ENCODE results near the gene FOXL3. TPM values are rescaled to one million over a fixed set of nuclear protein-coding genes. Genes with fewer than 3 reads are reported as not detected.

The FOXL3 gene
- total and polyA plus RNA-seq, 2 donors (not counting 1 experiment from before 2014, with no cell fraction given): not detected

DNA sequence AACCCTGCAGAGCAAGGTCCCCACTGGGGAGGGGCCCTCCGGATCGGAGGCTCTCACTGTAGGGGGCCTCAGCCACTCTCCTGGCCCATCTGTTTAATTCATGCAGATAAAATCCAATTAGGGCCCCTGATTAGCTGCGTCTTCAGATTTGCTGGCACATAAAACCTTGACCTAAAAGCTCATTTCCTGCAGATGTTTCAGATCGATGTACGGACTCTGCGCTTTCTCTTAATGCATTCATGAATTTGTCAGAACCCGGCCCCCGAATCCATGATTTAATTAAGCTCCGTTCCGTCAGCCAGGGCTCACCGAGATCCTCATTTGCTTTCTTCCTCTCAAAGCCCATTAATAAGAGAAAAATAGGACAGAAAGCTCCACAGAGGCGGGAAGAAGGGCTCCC is 40.0 kb upstream of the FOXL3 start:
- Histone ChIP-seq H3K36me3 (replicated peaks in 1 of 2; ENCODE audit: control extremely low read depth in 1 of 2, control insufficient read depth in 1 of 2, extremely low read depth in 1 of 2, insufficient read depth in 2 of 2, low read length in 1 of 2) (no peaks in the 10 kb centered on the region), H3K4me3 (ENCODE audit: control extremely low read depth in 1 of 5, extremely low read depth in 1 of 5, insufficient read depth in 1 of 5, low read depth in 2 of 5, low read length in 4 of 5) (no peak overlapping the region), H3K79me2 (ENCODE audit: control insufficient read depth, insufficient read depth, low read length) (no peaks in the 10 kb centered on the region), H4K20me1 (ENCODE audit: control insufficient read depth, insufficient read depth, low read length, poor library complexity, severe bottlenecking) (no peaks in the 10 kb centered on the region), H3K27ac (ENCODE audit: low read length in 2 of 2) (no peak overlapping the region), H2AFZ (ENCODE audit: insufficient read depth, low read depth, low read length, poor library complexity, severe bottlenecking) (no peak overlapping the region), H3K9me3 (ENCODE audit: control extremely low read depth in 1 of 3, control insufficient read depth in 2 of 3, insufficient read depth in 1 of 3, low read length in 2 of 3) (peaks cover 0 to 5% (median 0%) of the 10 kb centered on the region in 3 donors), H3K27me3 (replicated peaks in 1 of 4; ENCODE audit: control extremely low read depth in 1 of 4, control insufficient read depth in 3 of 4, insufficient read depth in 4 of 4, low read length in 3 of 4) (no peaks in the 10 kb centered on the region), H3K9ac (ENCODE audit: low read length) (no peak overlapping the region), H3K4me2 (replicated peaks; ENCODE audit: low read depth, low read length, poor library complexity, severe bottlenecking) (no peak overlapping the region), H3K4me1 (ENCODE audit: control insufficient read depth in 2 of 2, insufficient read depth in 2 of 2, low read length in 2 of 2) (no peaks in the 10 kb centered on the region)
- no peak overlapping the region for H3K4me3 Mint-ChIP-seq
- WGBS (ENCODE audit: insufficient coverage): 96% methylated on average over 11 of the region's 12 CpGs
- ChIA-PET POLR2A (no interaction called here), CTCF (no interaction called here)
- TF ChIP-seq EZH2 (IDR thresholded peaks at IDR 0.05; ENCODE audit: borderline replicate concordance, insufficient read depth, low read depth, low read length, poor library complexity, severe bottlenecking): no peak
- TF ChIP-seq, protein P1, sequence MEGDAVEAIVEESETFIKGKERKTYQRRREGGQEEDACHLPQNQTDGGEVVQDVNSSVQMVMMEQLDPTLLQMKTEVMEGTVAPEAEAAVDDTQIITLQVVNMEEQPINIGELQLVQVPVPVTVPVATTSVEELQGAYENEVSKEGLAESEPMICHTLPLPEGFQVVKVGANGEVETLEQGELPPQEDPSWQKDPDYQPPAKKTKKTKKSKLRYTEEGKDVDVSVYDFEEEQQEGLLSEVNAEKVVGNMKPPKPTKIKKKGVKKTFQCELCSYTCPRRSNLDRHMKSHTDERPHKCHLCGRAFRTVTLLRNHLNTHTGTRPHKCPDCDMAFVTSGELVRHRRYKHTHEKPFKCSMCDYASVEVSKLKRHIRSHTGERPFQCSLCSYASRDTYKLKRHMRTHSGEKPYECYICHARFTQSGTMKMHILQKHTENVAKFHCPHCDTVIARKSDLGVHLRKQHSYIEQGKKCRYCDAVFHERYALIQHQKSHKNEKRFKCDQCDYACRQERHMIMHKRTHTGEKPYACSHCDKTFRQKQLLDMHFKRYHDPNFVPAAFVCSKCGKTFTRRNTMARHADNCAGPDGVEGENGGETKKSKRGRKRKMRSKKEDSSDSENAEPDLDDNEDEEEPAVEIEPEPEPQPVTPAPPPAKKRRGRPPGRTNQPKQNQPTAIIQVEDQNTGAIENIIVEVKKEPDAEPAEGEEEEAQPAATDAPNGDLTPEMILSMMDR (IDR thresholded peaks at IDR 0.05): no peak
- H3K9me3 Mint-ChIP-seq (ENCODE audit: insufficient read depth): no peaks in the 10 kb centered on the region
- no peaks in the 10 kb centered on the region for H3K4me1 Mint-ChIP-seq
- ATAC-seq (ENCODE audit: low read depth): no peak
- H3K27me3 Mint-ChIP-seq: no peaks in the 10 kb centered on the region
- no peak for DNase-seq
- intact Hi-C loops (cut with micrococcal nuclease): no loop called here
- H3K27ac Mint-ChIP-seq: no peak overlapping the region

DNA sequence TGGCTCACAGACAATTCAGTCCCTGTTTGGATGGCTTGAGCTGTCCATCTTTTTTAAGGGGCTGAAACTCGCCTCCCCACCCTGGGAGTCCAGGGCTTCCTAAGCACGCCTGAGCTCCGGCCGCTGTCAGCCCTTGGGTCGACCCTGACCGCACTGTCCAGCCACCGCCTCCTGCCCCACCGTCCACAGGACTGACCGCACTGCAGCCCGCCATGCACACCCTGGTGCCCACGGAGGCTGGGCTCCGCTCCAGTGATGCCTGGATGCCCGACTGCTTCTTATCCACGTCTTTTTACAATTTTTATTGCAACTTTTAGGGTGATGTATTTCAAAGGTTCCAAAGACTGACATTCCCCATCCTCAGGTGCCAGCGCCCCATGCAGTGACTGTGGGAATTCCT is 39.4 kb upstream of the FOXL3 start:
- ATAC-seq (ENCODE audit: low read depth): no peak
- H3K4me3 ChIP-seq (ENCODE audit: control extremely low read depth in 1 of 5, extremely low read depth in 1 of 5, insufficient read depth in 1 of 5, low read depth in 2 of 5, low read length in 4 of 5): no peak overlapping the region
- TF ChIP-seq EZH2 (IDR thresholded peaks at IDR 0.05; ENCODE audit: borderline replicate concordance, insufficient read depth, low read depth, low read length, poor library complexity, severe bottlenecking): no peak
- TF ChIP-seq, protein P1 (IDR thresholded peaks at IDR 0.05): no peak
- no peaks in the 10 kb centered on the region for H3K27me3 Mint-ChIP-seq
- H3K9me3 ChIP-seq (ENCODE audit: control extremely low read depth in 1 of 3, control insufficient read depth in 2 of 3, insufficient read depth in 1 of 3, low read length in 2 of 3): peaks cover 0 to 5% (median 0%) of the 10 kb centered on the region in 3 donors
- no peak overlapping the region for H2AFZ ChIP-seq (ENCODE audit: insufficient read depth, low read depth, low read length, poor library complexity, severe bottlenecking)
- H3K79me2 ChIP-seq (ENCODE audit: control insufficient read depth, insufficient read depth, low read length): no peaks in the 10 kb centered on the region
- no peaks in the 10 kb centered on the region for H3K4me1 ChIP-seq (ENCODE audit: control insufficient read depth in 2 of 2, insufficient read depth in 2 of 2, low read length in 2 of 2)
- H3K36me3 ChIP-seq (replicated peaks in 1 of 2; ENCODE audit: control extremely low read depth in 1 of 2, control insufficient read depth in 1 of 2, extremely low read depth in 1 of 2, insufficient read depth in 2 of 2, low read length in 1 of 2): no peaks in the 10 kb centered on the region
- H3K4me1 Mint-ChIP-seq: no peaks in the 10 kb centered on the region
- ChIA-PET CTCF (no interaction called here), POLR2A (no interaction called here)
- H3K4me3 Mint-ChIP-seq: no peak overlapping the region
- no peaks in the 10 kb centered on the region for H3K9me3 Mint-ChIP-seq (ENCODE audit: insufficient read depth)
- no peaks in the 10 kb centered on the region for H4K20me1 ChIP-seq (ENCODE audit: control insufficient read depth, insufficient read depth, low read length, poor library complexity, severe bottlenecking)
- intact Hi-C loops (cut with micrococcal nuclease): no loop called here
- no peak overlapping the region for H3K27ac ChIP-seq (ENCODE audit: low read length in 2 of 2)
- no peak overlapping the region for H3K9ac ChIP-seq (ENCODE audit: low read length)
- no peak overlapping the region for H3K27ac Mint-ChIP-seq
- DNase-seq: no peak
- H3K4me2 ChIP-seq (replicated peaks; ENCODE audit: low read depth, low read length, poor library complexity, severe bottlenecking): no peak overlapping the region
- no peaks in the 10 kb centered on the region for H3K27me3 ChIP-seq (replicated peaks in 1 of 4; ENCODE audit: control extremely low read depth in 1 of 4, control insufficient read depth in 3 of 4, insufficient read depth in 4 of 4, low read length in 3 of 4)
- 95% methylated on average over 9 of the region's 15 CpGs for WGBS (ENCODE audit: insufficient coverage)
